Spleen (tissue), 7 donors: ENCODE data around the gene DKK3.

Experiments used
- CTCF ChIP-seq, 11 experiments: fragments of 200-600 bp in 7 of 11; fragments of 450-650 bp in 4 of 11; sonication (generic) in 4 of 11; IDR thresholded peaks in 8 of 11; conservative IDR thresholded peaks in 3 of 11; 1 replicate in 7 of 11; 2 replicates in 4 of 11; pipeline versions ENCODE4 v1.4.0 to v1.8.0; 2016 to 2021; ENCODE audit warnings: antibody characterized with exemption in 11 of 11, inconsistent platforms in 4 of 11, mild to moderate bottlenecking in 1 of 11
- POLR2A ChIP-seq, 3 donors: fragments of 450-650 bp; IDR thresholded peaks; one replicate each; pipeline ENCODE4 v1.5.1; 2017; ENCODE audit warnings: antibody characterized with exemption in 3 of 3, mild to moderate bottlenecking in 1 of 3
- POLR2AphosphoS5 ChIP-seq, 3 donors: sonication (generic); formaldehyde crosslinking; IDR thresholded peaks; one replicate each; pipeline ENCODE4 v1.5.1; 2017; ENCODE audit warnings: antibody characterized with exemption in 3 of 3
- donor health status: DM: no; HTN: no; CAD: no; lungs with moderate emphysema.
- donor health status: DM: no; HTN: no; CAD: no.
- donor health status: DM: no; HTN: no; CAD: no.

GRCh38 chr11:12015486-12015885 lies 7.1 kb upstream of the DKK3 start:
- no peak for TF ChIP-seq POLR2A (IDR thresholded peaks at IDR 0.05)
- TF ChIP-seq CTCF (IDR thresholded peaks at IDR 0.05 in 8 of 11, conservative IDR thresholded peaks at IDR 0.05 in 3 of 11) = no peak
- no peak for TF ChIP-seq POLR2AphosphoS5 (IDR thresholded peaks at IDR 0.05)
